Lung (tissue), 12 donors: ENCODE measurements around the gene SLC22A14. TPM values are rescaled to one million over a fixed set of nuclear protein-coding genes. Genes with fewer than 3 reads are reported as not detected.
"Not testable (repeated sequence)": the region's sequence is repeated elsewhere in the genome, so short reads cannot be mapped to it uniquely, and the experiment has no call there.

Experiments
- ATAC-seq: fragments of 200-7000 bp; cut with Tn5 transposase; one replicate; pipeline ENCODE4 v1.9.1; 2020; ENCODE audit warnings: moderate number of reproducible peaks; ENCODE audit not compliant: insufficient read depth, low FRiP score
- DNase-seq, 3 donors: peaks; one replicate each; pipeline ENCODE4 v3.0.0-alpha.2; 2013 to 2017
- H3K27ac ChIP-seq, 2 donors: one replicate each; pipeline ENCODE4 v1.5.1; 2013; ENCODE audit warnings: mild to moderate bottlenecking in 2 of 2, moderate library complexity in 2 of 2, control low read depth in 1 of 2, inconsistent platforms in 1 of 2, low read depth in 1 of 2, low read length in 1 of 2
- H3K27me3 ChIP-seq, 3 donors: one replicate each; pipeline ENCODE4 v1.5.1; 2013; ENCODE audit warnings: low read length in 2 of 3; ENCODE audit not compliant: control insufficient read depth in 3 of 3, insufficient read depth in 3 of 3
- H3K36me3 ChIP-seq, 4 donors: one replicate each; pipeline ENCODE4 v1.5.1; 2013; ENCODE audit warnings: low read length in 4 of 4, mild to moderate bottlenecking in 1 of 4, moderate library complexity in 1 of 4; ENCODE audit not compliant: control insufficient read depth in 4 of 4, insufficient read depth in 4 of 4
- H3K4me1 ChIP-seq, 5 donors: one replicate each; pipeline ENCODE4 v1.5.1; 2013; ENCODE audit warnings: low read length in 5 of 5, mild to moderate bottlenecking in 2 of 5, moderate library complexity in 1 of 5; ENCODE audit not compliant: control insufficient read depth in 5 of 5, insufficient read depth in 5 of 5
- H3K4me3 ChIP-seq: one replicate; pipeline ENCODE4 v1.5.1; 2013; ENCODE audit warnings: mild to moderate bottlenecking, control low read depth, moderate library complexity
- H3K9ac ChIP-seq, 2 donors: one replicate each; pipeline ENCODE4 v1.5.1; 2013; ENCODE audit warnings: low read length in 2 of 2, control low read depth in 1 of 2; ENCODE audit not compliant: insufficient read depth in 1 of 2
- H3K9me3 ChIP-seq, 4 donors: one replicate each; pipeline ENCODE4 v1.5.1; 2013; ENCODE audit warnings: low read length in 3 of 4, mild to moderate bottlenecking in 1 of 4, moderate library complexity in 1 of 4; ENCODE audit not compliant: control insufficient read depth in 4 of 4, insufficient read depth in 3 of 4
- CTCF ChIP-seq: IDR thresholded peaks from 2 replicates; pipeline ENCODE4 v1.5.1; 2012; ENCODE audit warnings: mild to moderate bottlenecking; ENCODE audit errors: control extremely low read depth, extremely low read depth
- WGBS, 2 donors: extraction: QIAGEN DNeasy Blood & Tissue Kit; methylation state at CpG; one replicate each; pipeline ENCODE4 v1.1.7; 2013; 5-methylcytosine and 5-hydroxymethylcytosine counted together
- polyA plus RNA-seq, 2 donors: library from polyadenylated mRNA; stranded (reverse); fragments of 200-250 nt; gene quantifications; one replicate each; pipeline ENCODE4 v1.2.1, GENCODE V29; 2013
- total RNA-seq, 2 donors: library from RNA; depleted of rRNA in 1 of 2; stranded (reverse); fragments of >200 nt in 1 of 2; gene quantifications; one replicate each; pipeline ENCODE4 v1.2.1, GENCODE V29; 2014 to 2021
- donor health status: control.
- donor health status: control.
- donor health status: Bipolar disorder and iron deficiency.
- donor health status: healthy.
- donor health status: DM: yes; HTN: yes; CAD: no.

Gene SLC22A14
- total and polyA plus RNA-seq, 4 donors: 0.06 to 0.07 TPM; not detected in 2

GRCh38 chr3:38238416-38239008 is 43.6 kb upstream of the SLC22A14 start:
- Histone ChIP-seq H3K27ac (no peak overlapping the region), H3K27me3 (no peaks in the 10 kb centered on the region), H3K9ac (no peak overlapping the region), H3K36me3 (peaks cover 10 to 39% (median 24%) of the 10 kb centered on the region in 4 donors), H3K9me3 (peaks cover 0 to 4% (median 3%) of the 10 kb centered on the region in 4 donors), H3K4me1 (peaks cover 0 to 3% (median 0%) of the 10 kb centered on the region in 5 donors), H3K4me3 (no peak overlapping the region)
- ATAC-seq (no peak), DNase-seq (no peak)
- WGBS, 2 donors: 96 to 99% methylated on average over 2 of the region's 2 CpGs
- TF ChIP-seq CTCF: no peak

DNA sequence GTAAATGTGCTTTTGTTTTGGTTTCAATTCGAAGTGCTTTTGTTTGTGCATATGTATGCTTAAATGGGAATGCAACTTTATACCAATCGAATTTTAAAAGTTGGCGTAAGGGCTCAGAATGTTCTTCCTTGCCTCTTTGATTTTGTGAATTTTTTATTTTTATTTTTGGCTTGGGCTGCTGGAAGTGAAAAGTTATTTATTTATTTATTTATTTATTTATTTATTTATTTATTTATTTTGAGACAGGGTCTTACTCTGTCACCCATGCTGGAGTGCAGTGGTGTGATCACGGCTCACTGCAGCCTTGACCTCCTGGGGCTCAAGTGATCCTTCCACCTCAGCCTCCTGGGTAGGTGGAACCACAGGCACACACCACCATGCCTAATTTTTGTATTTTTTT is 39.3 kb upstream of the SLC22A14 start:
- WGBS, 2 donors: 98 to 99% methylated on average over 4 of the region's 4 CpGs
- not testable (repeated sequence) for H3K4me1 ChIP-seq, H3K27me3 ChIP-seq, H3K9me3 ChIP-seq, H3K9ac ChIP-seq, ATAC-seq, DNase-seq, H3K27ac ChIP-seq, H3K4me3 ChIP-seq
- H3K36me3 ChIP-seq: peaks cover 12 to 34% (median 20%) of the 10 kb centered on the region in 4 donors

DNA sequence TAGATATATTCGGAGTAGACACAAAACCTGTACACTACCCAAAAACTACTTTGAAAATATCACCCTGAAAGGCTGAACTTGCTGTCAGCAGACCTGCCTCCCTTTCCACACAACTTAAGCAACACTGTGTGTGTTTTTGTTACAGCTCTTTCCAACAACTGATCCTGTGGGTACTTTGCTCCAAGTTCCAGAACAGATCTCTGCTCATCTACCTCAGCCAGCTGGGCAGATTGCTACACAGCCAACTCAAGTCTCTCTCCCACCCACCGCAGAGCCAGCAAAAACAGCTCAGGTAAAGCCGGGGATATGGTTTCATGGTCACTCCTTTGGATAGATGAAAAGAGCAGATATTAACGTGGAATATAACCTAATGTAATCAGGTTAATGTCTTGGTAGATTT is 36.2 kb upstream of the SLC22A14 start:
- Histone ChIP-seq H3K36me3 (peaks cover 7 to 19% (median 14%) of the 10 kb centered on the region in 4 donors), H3K27me3 (no peaks in the 10 kb centered on the region), H3K9me3 (no peaks in the 10 kb centered on the region), H3K4me3 (no peak overlapping the region), H3K4me1 (peaks cover 0 to 8% (median 0%) of the 10 kb centered on the region in 5 donors), H3K9ac (no peak overlapping the region), H3K27ac (no peak overlapping the region)
- ATAC-seq: no peak
- WGBS, 2 donors: 93 to 97% methylated on average over 4 of the region's 4 CpGs
- no peak for TF ChIP-seq CTCF
- DNase-seq: no peak

DNA sequence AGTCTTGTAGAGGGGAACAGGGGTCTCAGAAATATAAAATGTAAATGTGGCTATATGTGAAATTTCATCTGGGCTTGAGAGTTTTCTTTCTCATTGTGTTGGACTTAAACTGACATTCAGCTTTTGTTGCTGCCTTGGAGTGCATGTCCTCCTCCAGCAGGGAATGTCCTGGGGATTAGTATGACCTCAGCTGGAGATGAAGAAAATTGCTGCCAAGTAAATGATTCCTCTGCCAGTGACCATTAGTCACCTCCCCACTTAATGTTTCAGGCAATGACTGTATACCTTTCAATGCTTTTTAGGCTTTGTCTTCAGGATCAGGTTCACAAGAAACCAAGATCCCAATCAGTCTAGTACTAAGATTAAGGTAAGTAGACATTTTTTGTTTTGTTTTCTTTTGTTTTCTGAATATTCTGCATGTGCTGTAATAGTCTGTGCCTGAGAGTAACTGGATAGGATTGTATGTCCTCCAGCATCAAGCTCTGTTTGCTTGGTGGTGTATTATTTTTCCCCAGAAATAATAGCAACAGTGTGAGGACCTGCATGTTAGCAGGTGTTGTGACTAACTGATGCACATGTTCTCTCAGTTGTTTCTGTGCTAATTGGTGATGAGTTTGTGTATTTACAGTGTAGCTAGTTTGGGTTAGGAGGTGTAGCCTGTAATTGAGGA is 34.6 kb upstream of the SLC22A14 start:
- ATAC-seq: peak; percentile 47
- Histone ChIP-seq H3K27ac (peak overlapping the region in 1 of 2 donors; percentile 9), H3K4me1 (peaks cover 0 to 8% (median 0%) of the 10 kb centered on the region in 5 donors), H3K36me3 (peaks cover 14 to 31% (median 19%) of the 10 kb centered on the region in 4 donors), H3K27me3 (no peaks in the 10 kb centered on the region), H3K4me3 (no peak overlapping the region), H3K9ac (no peak overlapping the region), H3K9me3 (no peaks in the 10 kb centered on the region)
- peak in 2 of 3 donors; percentile 16 to 41 for DNase-seq
- TF ChIP-seq CTCF: no peak
